Measurements from ENCODE around the gene XIRP2.

Gene XIRP2

DNA sequence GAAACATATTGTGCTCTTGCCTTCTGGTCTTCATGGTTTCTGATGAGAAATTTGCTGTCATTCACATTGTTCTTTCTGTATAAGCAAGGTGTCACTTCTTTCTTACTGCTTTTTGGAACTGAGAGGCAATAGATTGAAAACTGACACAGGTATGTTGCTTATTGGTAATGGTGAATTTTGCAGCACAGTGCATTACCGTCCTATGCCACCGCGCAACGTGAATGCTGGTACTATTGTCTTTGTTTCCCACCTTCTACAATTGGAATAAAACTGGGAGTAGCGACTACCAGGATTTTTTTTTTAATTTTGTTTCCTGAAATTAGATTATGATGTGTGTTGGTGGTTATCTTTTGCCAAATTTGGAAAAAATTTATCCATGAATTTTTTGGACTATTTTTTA lies 11.4 kb downstream of the XIRP2 start:
- TF ChIP-seq POLR2A (IDR thresholded peaks at IDR 0.05; ENCODE audit: low read depth, low read length): no peak
- no peak for FAIRE-seq
- no peak for DNase-seq (ENCODE audit: insufficient read length, low spot score)

DNA sequence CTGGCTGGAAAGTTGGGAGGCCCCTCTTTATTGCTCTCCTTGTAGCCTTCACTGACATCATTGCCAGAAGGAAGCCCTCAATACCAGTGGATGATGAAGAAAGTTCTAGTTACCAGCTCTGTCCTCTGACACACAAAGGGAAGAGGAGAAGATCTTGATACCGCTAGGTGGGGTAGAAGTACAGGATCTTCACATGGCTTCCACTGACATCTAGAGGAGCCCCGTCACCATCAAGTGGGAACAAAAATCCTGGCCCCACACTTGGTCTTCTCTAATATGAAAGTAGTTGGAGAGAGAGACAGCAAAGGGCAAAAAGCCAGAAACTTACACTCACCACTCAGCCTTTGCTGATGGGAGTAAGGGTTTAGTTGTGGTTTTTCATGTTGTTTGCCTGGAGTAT lies 12.4 kb downstream of the XIRP2 start:
- no peak for TF ChIP-seq POLR2A (IDR thresholded peaks at IDR 0.05; ENCODE audit: low read depth, low read length)
- no peak for FAIRE-seq
- DNase-seq (ENCODE audit: insufficient read length, low spot score): no peak

DNA sequence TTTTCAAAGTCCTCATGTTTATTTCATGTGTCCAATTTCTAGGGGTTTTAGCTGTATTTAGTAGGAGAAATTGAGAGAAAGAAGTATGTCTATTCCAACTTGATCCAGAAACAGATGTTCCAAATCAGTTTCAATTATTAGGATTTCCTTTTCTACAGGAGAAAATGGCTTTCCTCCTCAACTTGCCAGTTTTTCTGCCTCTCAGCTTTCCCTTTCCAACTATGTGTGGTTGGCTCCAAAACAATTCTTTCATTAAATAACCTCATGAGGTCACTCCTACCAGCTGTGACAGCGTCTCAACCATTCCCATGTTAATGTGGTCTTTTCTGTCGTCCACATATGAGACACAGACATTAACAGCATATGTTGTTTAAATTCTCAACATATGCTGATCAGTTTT lies 13.1 kb downstream of the XIRP2 start:
- TF ChIP-seq POLR2A (IDR thresholded peaks at IDR 0.05; ENCODE audit: low read depth, low read length): no peak
- DNase-seq (ENCODE audit: insufficient read length, low spot score): no peak
- FAIRE-seq: no peak

DNA sequence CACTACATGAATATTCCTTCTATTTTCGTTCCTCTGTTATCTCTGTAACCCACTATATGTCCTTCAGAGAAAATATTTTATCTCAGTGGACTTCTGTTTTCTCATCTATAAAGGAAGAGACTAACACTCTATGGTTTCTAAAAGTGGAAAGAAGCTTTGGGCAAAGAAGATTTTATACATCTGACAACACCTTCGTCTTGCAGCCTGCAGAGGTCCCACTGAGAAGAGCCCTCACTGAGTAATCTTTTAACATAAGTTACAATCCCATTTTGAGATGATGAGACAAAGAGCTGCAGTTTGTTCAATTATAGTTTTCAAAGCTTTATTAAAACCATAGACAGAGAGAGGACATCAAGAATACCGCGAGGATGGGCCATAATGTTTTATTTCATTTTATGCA lies 28.7 kb downstream of the XIRP2 start:
- FAIRE-seq: no peak
- DNase-seq (ENCODE audit: insufficient read length, low spot score): no peak
- no peak for TF ChIP-seq POLR2A (IDR thresholded peaks at IDR 0.05; ENCODE audit: low read depth, low read length)

DNA sequence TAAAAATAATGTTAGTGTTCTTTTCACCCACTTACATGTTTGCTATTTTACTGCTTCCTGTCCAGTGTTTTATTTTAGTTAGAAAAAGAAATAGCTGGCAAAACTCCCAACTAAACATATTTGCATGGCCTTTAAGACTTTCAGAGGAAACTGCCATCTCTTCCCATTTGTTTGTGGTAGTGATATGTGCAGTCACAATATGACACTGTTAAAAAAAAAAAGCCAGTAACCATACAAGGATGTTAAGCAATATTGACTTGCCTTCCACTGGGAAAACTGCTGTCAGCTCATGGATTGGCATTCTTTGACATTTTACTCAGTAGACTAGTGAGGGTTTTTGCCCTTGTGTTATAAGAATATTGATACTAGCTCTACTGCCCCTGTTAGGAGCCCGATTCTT lies 29.1 kb downstream of the XIRP2 start:
- no peak for FAIRE-seq
- TF ChIP-seq POLR2A (IDR thresholded peaks at IDR 0.05; ENCODE audit: low read depth, low read length): no peak

DNA sequence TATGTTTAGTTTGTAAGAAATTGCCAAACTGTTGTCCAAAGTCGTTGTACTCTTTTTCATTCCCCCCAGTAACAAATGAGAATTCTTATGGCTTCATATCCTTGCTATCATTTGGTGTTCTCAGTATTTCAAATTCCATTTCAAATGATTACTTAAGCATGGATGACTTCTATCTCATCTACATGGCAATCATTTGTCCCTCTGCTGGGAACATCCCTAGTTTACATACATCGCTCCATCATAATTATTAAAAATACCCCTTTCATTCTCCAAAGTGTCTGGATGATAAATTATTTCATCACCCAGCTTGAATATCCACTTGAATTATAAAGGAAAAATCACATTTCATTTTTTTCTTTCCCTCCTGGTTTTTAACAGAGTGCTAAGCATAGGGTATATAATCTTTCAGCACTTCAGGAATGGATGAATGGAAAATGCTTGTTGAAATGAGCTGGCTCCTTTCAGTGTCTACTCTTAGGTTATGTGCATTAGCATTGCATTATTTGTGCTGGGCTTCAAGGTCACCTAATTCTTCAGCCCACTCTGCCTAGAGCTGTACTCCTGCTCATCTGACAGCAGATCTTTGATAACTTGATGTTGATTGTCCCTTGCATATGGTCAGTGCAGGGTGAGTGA lies 33.1 kb downstream of the XIRP2 start:
- FAIRE-seq (no peak), DNase-seq (ENCODE audit: insufficient read length, low spot score) (no peak)
- TF ChIP-seq POLR2A (IDR thresholded peaks at IDR 0.05; ENCODE audit: low read depth, low read length): no peak

More for the DNA sequence above, 29.1 kb downstream of the XIRP2 start:
- DNase-seq (ENCODE audit: insufficient read length, low spot score): no peak

DNA sequence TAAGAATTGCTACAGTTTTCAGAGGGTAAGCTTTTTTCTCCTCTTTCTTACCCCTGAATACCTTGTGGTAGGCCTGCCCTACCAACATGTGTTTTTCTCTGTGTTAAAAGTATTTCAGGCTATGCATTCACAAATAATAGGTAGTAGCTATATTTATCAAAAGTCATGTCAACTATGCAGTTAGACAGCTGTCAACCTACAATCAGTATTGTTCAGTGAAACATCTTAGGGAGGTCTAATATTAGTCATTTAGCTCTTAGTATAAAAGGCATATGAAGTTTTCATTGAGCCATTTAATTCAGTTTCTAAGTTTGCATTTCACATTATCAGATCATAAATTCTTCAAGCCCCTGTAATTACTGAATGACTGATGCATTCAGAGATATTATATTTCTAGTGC lies 36.7 kb downstream of the XIRP2 start:
- DNase-seq (ENCODE audit: insufficient read length, low spot score): no peak
- TF ChIP-seq POLR2A (IDR thresholded peaks at IDR 0.05; ENCODE audit: low read depth, low read length): no peak
- FAIRE-seq: no peak

DNA sequence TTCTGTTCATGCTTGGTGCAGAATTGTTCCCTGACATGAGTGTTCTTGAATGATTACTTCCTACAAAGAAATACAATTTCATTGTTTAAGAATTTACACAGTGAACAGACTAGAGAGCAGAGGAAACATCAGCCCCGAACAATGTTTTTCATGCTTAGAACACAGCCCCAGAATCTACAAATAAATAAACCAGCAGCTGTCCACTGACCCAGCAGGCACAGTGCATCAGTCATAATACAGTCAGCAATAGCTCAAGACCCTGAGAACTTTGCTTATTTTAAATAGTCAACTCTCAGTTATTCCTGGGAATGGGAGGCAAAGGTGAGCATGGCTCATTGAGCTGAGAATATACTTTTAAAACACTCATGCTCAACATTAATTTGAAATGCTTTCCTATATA lies 38.4 kb downstream of the XIRP2 start:
- DNase-seq (ENCODE audit: insufficient read length, low spot score) (no peak), FAIRE-seq (no peak)
- TF ChIP-seq POLR2A (IDR thresholded peaks at IDR 0.05; ENCODE audit: low read depth, low read length): no peak

DNA sequence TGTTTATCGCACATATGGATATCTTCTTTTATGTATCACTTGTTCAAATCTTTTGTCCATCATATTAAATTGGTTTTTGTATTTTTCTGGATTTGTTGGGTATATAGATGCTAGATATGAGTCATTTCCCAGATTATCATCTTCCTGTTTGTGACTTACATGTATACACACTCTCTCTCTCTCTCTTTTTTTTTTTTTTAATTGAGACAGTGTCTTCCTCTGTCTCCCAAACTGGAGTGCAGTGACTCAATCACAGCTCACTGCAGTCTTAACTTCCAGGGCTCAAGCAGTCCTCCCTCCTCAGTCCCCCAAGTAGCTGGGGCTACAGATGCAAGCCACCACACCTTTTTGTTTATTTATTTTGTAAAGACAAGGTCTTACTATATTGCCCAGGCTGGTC lies 43.8 kb downstream of the XIRP2 start:
- FAIRE-seq (no peak), DNase-seq (ENCODE audit: insufficient read length, low spot score) (no peak)
- TF ChIP-seq POLR2A (IDR thresholded peaks at IDR 0.05; ENCODE audit: low read depth, low read length): no peak

DNA sequence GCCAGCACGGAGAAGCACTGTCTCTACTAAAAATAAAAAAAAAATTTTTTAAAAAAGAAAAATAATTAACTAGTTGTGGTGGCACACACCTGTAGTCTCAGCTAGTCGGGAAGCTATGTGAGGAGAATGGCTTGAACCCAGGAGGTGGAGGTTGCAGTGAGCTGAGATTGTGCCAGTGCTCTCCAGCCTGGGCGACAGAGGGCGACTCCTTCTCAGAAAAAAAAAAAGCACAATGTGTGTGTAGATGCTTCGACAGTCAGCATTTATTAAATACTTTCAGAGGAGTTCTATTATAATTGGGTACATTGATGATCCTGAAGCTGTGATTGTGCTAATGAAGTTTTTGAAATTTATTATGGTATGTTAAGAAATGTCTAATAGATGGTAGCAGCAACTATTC lies 46.5 kb downstream of the XIRP2 start:
- FAIRE-seq: no peak
- TF ChIP-seq POLR2A (IDR thresholded peaks at IDR 0.05; ENCODE audit: low read depth, low read length): no peak
- no peak for DNase-seq (ENCODE audit: insufficient read length, low spot score)

DNA sequence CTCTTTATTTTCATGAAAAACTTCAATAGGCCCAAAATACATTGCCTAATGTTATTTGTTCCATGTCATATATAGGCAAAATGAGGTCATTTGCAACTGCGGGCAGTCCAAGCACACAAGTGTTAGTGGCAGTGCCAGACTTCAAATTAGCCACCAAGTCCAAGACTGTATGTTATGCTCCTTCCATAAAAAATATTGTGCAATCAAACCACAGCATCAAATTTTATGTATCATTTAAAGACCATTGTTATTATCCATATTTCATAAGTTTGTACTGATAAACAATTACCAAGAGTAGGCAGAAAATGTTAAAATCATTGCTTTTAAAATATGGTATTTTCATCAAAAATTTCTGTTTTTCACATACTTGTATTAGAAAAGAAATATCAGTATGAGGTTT lies 54.1 kb downstream of the XIRP2 start:
- FAIRE-seq (no peak), DNase-seq (ENCODE audit: insufficient read length, low spot score) (no peak)
- no peak for TF ChIP-seq POLR2A (IDR thresholded peaks at IDR 0.05; ENCODE audit: low read depth, low read length)

DNA sequence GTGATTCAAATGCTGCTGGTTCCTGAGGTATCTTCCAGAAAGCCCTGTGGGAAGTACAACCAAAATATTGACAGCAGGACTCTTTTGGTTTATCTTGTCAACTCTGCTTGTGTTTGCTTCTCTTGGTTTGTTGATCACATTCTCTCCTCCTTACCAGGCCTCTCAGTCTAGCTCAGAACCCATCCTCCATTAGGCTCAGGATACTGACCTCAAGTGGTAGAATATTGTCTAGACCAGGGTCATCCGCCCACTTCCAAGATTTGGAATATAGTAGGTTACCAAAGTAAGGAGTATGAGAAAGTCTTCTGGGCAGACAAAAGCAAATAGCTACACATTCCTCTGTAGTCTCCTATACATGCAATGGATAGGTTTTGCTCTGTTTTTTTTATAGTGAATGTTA lies 56.6 kb downstream of the XIRP2 start:
- no peak for FAIRE-seq
- no peak for DNase-seq (ENCODE audit: insufficient read length, low spot score)
- no peak for TF ChIP-seq POLR2A (IDR thresholded peaks at IDR 0.05; ENCODE audit: low read depth, low read length)

DNA sequence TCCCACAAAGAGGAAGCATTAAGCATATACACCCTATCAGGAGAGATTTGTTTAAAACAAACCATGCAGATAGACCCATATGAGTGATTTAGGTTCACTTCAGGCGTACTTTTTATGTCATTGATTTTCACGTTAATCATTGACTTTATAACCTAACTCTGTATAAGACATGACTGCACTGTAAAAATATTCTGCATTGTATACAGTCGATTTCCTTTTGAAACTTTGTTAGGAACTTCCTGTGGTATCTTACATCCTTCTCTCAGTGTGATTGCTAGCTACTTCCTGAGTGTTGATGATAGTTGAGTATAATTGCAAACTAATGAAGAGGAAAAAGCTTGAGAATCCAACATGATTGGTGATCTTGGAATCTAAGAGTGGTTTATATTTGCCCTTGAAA lies 69.4 kb downstream of the XIRP2 start:
- DNase-seq (ENCODE audit: insufficient read length, low spot score): no peak
- no peak for TF ChIP-seq POLR2A (IDR thresholded peaks at IDR 0.05; ENCODE audit: low read depth, low read length)
- FAIRE-seq: no peak

DNA sequence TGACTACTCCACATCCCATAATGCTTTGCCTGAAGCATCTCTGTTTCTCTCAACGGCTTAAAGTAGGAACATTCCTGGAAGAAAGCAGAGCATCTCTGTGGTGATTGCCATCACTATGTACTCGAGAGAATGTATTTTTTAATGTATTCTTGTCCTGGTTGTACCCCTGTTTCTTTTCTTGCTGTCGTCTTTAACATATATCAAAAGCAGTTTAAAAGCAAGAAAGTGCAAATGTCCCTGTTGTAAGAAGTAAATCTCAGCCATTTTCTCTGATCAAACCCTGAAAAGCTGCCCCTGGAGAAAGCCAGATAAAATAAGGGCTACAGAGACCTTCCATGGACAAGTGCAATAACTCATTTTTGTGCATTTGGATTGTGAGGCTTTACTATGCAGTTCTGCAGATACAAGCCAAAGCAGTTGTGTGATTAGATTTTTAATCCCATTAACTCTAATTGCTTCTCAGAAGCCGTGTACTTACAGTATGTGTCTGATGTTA lies 70.8 kb downstream of the XIRP2 start:
- DNase-seq (ENCODE audit: insufficient read length, low spot score) (no peak), FAIRE-seq (no peak)
- no peak for TF ChIP-seq POLR2A (IDR thresholded peaks at IDR 0.05; ENCODE audit: low read depth, low read length)

DNA sequence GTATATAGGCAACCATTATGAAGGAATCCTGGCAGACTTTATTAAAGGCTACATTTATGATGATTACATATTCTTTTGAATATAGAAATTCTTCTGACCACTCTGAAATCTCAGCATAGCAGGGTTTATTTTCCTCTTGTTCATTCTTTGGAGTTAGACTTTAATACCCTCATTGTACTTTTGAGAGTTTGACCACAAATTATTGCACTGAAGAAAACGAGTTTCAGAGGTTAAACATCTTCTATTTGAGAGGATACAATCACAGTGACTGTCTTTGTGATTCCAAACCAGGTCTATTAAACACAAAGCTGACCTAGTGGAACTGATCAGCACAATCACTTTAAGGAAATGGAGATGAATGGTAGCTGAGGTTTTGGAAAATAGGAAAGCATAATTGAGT lies 71.3 kb downstream of the XIRP2 start:
- no peak for DNase-seq (ENCODE audit: insufficient read length, low spot score)
- no peak for TF ChIP-seq POLR2A (IDR thresholded peaks at IDR 0.05; ENCODE audit: low read depth, low read length)
- FAIRE-seq: no peak

Measured in H54 (cell line).